Activated CD4-positive, alpha-beta T cell treated with anti-CD3 and anti-CD28 coated beads, Interleukin-2, amount 10 ng/mL, durations not matched to agents 24 days and 14 days (primary cell): Measurements from ENCODE around the gene ATP6V0C. TPM values are rescaled to one million over a fixed set of nuclear protein-coding genes. Genes with fewer than 3 reads are reported as not detected.

Source experiments
- DNase-seq: peaks from one replicate; pipeline ENCODE4 v3.0.0; 2022
- H3K27ac Mint-ChIP-seq: one replicate; pipeline ENCODE4 v1.8.0; 2022; ENCODE audit warnings: mild to moderate bottlenecking, mixed read lengths
- H3K27me3 Mint-ChIP-seq: one replicate; pipeline ENCODE4 v1.8.0; 2022; ENCODE audit warnings: mixed read lengths
- H3K36me3 Mint-ChIP-seq: one replicate; pipeline ENCODE4 v1.8.0; 2022; ENCODE audit warnings: low read depth, mild to moderate bottlenecking, mixed read lengths
- H3K4me1 Mint-ChIP-seq: one replicate; pipeline ENCODE4 v1.8.0; 2021; ENCODE audit warnings: mixed read lengths
- H3K4me3 Mint-ChIP-seq: one replicate; pipeline ENCODE4 v1.8.0; 2022; ENCODE audit warnings: mild to moderate bottlenecking, moderate library complexity, mixed read lengths
- H3K9me3 Mint-ChIP-seq: one replicate; pipeline ENCODE4 v1.8.0; 2021; ENCODE audit warnings: mixed read lengths
- intact Hi-C: fragments of 100-400 bp; cut with micrococcal nuclease; formaldehyde crosslinking; loops from one replicate; pipeline ENCODE4 v1.15.1; 2023
- total RNA-seq: library from RNA; stranded (reverse); gene quantifications from 2 replicates; pipeline ENCODE4 v1.2.3, GENCODE V29; 2022

Gene ATP6V0C
- total RNA-seq, 1 donor from 2014 or later: 105 TPM

DNA sequence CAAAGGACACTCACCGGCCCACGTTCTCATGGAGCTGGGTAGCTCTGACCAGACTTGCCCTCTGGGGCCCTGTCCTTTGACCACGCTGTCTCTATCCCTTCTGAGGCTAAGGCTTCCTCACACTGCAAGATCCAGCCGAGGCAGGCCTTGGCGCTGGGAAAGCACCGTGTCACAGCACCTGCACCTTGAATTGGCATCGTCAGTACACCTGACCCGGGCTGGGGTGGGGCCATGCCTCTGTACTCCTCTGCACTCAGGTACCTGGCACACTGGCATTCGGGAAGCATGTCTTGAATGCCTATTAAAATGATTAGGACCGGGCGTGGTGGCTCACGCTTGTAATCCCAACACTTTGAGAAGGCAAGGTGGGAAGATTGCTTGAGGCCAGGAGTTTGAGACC lies 32.8 kb upstream of the ATP6V0C start:
- peaks cover 12% of the 10 kb centered on the region for H3K27me3 Mint-ChIP-seq
- H3K36me3 Mint-ChIP-seq: no peaks in the 10 kb centered on the region
- no peak overlapping the region for H3K4me3 Mint-ChIP-seq
- no peak for DNase-seq
- H3K4me1 Mint-ChIP-seq: peaks cover 8% of the 10 kb centered on the region
- intact Hi-C loops: no loop called here
- H3K9me3 Mint-ChIP-seq: no peaks in the 10 kb centered on the region
- no peak overlapping the region for H3K27ac Mint-ChIP-seq

DNA sequence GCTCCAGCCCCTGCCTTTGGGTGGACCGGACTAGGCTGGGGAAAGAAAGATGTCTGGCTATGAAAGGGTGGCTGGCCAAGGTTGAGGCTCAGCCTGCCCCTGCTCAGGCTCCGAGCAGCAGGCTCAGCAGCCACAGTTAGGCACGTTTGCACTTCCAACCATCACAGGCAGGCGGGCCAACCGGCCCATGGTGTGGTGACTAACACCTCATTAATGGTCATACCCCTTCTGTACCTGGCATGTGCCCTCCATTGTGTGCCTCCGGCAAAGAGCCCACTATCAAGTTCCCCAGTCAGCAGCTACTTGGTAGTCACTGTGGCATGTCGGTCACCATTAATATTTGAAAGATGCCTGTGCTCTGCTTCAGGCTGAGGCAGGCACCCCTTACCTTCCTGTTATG lies 32.1 kb upstream of the ATP6V0C start:
- no peak overlapping the region for H3K4me3 Mint-ChIP-seq
- no peaks in the 10 kb centered on the region for H3K36me3 Mint-ChIP-seq
- DNase-seq: no peak
- H3K27ac Mint-ChIP-seq: no peak overlapping the region
- H3K9me3 Mint-ChIP-seq: no peaks in the 10 kb centered on the region
- intact Hi-C loops: no loop called here
- H3K27me3 Mint-ChIP-seq: peaks cover 8% of the 10 kb centered on the region
- H3K4me1 Mint-ChIP-seq: peaks cover 7% of the 10 kb centered on the region

DNA sequence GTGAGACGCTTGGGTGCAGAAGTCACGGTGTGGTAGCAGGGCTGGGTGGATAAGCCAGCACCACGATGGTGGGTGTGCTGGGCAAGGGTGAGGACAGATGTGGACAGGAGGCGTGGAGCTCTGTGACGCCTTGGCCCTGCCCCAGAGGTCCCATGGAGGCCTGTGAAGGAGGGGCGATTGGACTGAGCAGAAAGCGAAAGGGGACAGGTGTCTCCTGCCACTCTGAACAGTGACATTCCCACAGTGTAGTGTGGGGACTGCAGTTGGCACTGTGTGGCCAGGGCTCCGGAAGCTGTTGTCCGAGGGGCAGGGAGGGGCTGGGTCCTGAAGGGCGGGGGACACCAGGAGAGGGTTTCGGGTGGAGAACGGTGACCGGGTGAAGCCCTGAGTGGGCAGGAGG lies 31.5 kb upstream of the ATP6V0C start:
- Mint-ChIP-seq H3K9me3 (no peaks in the 10 kb centered on the region), H3K4me3 (no peak overlapping the region), H3K27ac (no peak overlapping the region), H3K27me3 (peaks cover 6% of the 10 kb centered on the region), H3K36me3 (no peaks in the 10 kb centered on the region), H3K4me1 (peaks cover 11% of the 10 kb centered on the region)
- no peak for DNase-seq
- intact Hi-C loops: no loop called here

DNA sequence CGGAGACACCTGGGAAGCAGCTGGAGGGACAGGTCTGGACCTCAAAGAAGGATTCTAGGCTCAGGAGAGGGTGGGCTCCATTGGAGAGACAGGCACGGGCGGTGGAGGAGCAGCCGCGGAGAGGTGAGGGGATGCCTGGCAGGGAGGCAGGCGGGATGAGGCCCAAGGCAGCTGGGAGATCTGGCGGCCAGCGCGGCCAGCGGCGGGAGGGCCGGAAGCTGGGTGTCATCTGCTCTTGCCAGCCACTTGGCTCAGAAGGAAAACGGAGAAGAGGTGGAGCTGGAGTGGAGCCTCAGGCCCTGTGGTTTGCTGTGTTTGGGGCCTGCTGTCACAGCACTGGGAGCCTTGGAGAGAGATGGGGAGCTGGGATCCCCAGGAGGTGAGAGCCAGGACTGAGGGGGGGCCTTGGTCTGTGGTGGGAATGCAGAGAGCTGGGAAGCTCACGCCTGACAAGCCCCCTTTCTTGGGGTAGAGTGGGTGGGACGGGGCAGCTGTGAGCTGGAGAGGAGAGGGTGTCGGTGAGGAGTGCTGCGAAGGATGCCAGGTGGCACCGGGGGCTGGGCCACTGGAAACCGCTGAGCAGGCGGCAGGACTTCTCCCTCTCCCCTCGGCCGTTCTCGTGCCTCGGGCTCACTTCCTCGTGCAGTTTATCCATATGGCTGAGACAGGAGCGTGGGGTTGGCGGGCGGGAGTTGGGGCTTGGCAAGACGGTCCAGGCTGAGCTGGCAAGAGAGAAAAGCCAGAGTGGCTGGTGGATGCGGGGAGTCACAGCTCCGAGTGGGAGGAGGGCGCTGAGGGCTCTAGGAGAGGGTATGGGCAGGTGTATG lies 30.8 kb upstream of the ATP6V0C start:
- Mint-ChIP-seq H3K27me3 (peaks cover under 1% of the 10 kb centered on the region), H3K9me3 (no peaks in the 10 kb centered on the region), H3K4me1 (peaks cover 11% of the 10 kb centered on the region), H3K4me3 (no peak overlapping the region), H3K27ac (no peak overlapping the region), H3K36me3 (no peaks in the 10 kb centered on the region)
- no peak for DNase-seq
- intact Hi-C loops: no loop called here

DNA sequence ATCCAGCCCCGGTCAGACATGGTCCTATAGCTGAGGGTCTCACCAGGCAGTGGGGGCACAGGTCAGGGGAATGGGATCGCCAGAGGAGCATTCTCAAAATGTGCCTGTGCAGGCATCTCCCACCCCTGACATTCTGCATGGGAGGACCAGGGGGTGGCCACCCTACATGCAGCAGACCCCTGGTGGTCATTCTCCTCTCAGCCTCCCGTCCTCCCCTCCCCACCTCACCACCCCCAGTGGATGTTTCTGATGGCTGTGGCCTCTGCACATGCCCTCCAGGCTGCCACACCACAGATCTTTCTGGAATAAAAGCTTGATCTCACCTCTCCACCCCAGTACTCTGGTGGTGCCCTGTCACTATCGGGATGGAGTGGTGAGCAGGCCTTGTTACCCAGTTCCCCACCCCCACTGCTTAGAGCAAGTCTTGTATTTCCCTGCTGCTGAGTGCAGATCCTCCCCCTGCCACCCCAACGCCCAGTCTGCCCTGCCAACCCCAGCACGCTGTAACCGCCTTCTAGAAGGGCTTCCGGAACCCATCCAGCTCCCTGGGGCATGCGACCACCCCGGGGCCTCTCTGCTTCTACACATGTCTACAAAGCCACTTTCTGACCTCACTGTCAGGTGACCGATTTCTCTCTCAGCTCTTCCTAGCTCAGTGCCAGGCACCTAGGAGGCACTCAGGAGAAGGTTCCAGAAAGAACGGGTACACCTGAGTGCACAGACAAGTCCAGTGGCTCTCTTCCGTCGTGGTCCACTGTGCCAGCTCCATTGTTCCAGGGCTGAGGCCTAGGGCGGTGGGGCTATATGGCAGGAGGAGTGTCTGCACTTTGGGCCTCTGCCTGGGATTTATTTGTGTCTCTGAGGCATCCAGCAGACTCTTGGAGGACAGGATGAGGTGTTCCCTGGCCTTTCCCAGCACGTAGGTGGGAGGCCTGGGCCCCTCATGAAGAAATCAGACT lies 29.5 kb upstream of the ATP6V0C start:
- Mint-ChIP-seq H3K27ac (no peak overlapping the region), H3K4me1 (peaks cover 13% of the 10 kb centered on the region)
- intact Hi-C loops: no loop called here

DNA sequence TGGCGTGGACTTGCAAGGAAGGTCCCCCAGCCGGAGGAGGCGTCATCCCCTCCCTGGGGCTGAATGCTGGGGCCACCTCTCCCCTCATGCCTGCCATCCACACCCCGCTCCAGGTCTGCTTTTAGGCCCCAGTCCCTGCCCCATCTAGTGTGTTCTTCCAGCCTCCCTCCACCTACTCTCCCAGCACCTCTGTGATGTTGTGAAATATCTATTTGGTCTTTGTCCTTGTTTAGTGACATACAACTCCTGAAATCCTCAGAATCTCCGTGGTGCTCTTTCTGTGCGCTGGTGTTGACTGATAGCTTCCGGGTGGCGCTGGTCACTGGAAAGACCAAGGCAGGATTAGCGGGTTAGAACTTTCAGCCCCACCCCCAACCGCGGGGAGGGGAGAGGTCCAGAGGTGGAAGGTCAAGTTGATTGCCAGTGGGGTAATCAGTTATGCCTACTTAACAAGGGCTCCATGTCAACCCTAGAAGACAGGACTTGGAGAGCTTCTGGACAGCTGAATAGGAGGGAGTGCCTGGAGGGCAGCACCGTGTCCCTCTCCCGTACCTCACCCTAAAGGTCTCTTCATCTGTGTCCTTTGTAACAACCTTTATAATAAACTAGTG lies 28.7 kb upstream of the ATP6V0C start:
- intact Hi-C loops: loop anchor here (5.0 kb wide), 1 partner anchor 143 kb away; the partner anchor contains the start of gene ABCA3

More for the DNA sequence above, 29.5 kb upstream of the ATP6V0C start:
- no peaks in the 10 kb centered on the region for H3K27me3 Mint-ChIP-seq
- H3K36me3 Mint-ChIP-seq: no peaks in the 10 kb centered on the region
- H3K4me3 Mint-ChIP-seq: no peak overlapping the region
- H3K9me3 Mint-ChIP-seq: no peaks in the 10 kb centered on the region
- no peak for DNase-seq

DNA sequence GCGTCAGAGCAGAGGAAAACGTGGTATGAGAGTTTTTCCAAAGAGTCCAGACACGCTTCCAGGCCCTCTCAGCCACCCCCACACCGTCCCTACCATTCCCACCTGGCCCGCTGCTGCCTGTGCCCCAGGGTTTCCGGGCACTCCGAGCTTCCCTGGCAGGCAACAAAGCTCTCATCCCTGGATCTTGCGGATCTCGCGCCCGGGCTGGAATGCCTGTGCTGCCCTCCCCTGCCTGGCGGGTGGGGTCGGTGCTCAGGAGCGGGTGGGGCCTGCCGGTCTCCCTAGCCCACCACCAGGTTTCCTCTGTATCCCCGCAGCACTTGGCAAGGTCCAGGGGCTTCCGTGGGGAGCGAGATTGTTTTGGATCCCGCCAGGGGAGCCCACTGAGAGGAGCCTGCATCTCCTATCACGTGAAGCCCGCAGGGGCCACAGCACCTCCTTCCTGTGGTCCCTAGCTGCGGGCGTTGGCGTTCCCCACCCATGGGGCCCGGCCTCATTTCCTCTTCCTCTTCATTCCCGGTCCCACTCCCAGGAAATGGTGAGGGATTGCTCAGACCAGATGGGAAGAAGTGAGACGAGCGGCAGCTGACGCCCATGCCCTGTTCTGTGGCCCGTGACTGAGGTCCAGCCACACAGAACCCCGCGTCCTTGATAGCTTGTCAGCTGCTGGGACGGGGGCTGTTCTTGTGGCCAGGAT lies 27.8 kb upstream of the ATP6V0C start:
- Mint-ChIP-seq H3K27ac (no peak overlapping the region), H3K27me3 (no peaks in the 10 kb centered on the region), H3K36me3 (no peaks in the 10 kb centered on the region), H3K9me3 (no peaks in the 10 kb centered on the region), H3K4me3 (no peak overlapping the region), H3K4me1 (peaks cover 13% of the 10 kb centered on the region)
- intact Hi-C loops: loop anchor here (5.0 kb wide), 1 partner anchor 144 kb away; the partner anchor contains the start of gene ABCA3
- DNase-seq: no peak

More for the DNA sequence above, 28.7 kb upstream of the ATP6V0C start:
- Mint-ChIP-seq H3K27me3 (no peaks in the 10 kb centered on the region), H3K9me3 (no peaks in the 10 kb centered on the region), H3K36me3 (no peaks in the 10 kb centered on the region), H3K4me1 (peaks cover 13% of the 10 kb centered on the region), H3K4me3 (no peak overlapping the region), H3K27ac (no peak overlapping the region)
- no peak for DNase-seq

DNA sequence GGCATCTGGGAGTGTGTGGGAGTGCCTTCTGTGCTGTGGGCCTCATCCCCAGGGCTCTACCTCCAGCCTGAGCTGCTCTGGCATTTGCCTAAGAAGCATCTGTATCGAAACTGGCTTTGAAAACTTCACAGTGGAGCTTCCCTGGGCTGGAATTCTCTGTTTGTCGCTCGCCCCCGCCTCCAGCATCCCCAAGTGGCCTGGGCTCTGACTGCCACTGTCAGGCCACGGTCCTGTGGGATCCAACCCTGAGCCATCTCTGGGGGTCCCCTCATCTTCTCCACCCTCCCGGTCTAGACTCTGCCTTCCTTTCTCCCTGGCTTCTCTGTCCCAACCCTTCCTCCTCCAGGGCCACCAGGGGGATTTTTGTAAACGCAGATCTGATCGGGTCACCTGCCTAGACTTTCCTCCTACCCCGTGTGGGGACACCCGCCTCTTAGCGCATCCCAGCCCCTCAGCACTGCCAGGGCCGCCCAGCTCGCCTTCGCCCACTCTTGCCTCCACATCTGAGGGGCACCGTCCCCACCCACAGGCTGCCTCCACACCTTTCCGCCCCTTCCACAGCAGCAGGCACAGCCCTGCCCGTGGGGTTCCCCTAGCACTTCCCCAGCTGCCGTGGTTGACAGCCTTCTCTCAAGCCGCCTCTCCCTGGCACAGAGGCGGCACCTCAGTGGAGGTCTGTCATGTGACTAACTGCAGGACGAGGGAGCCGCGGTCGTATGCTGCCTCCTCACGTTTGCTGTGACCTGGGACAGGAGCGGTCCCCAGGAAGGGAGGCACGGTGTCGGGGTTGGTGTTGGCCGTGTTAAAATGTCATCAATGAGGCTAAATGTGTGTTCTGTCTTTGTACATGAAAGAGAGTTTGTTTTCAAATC lies 26.9 kb upstream of the ATP6V0C start:
- peak; percentile 90 for DNase-seq
- intact Hi-C loops: loop anchor here (5.0 kb wide), 1 partner anchor 145 kb away; the partner anchor contains the start of gene ABCA3
- peak overlapping the region; percentile 65 for H3K4me3 Mint-ChIP-seq
- H3K9me3 Mint-ChIP-seq: no peaks in the 10 kb centered on the region
- H3K27me3 Mint-ChIP-seq: no peaks in the 10 kb centered on the region
- no peaks in the 10 kb centered on the region for H3K36me3 Mint-ChIP-seq
- peak overlapping the region; percentile 69 for H3K27ac Mint-ChIP-seq
- H3K4me1 Mint-ChIP-seq: peaks cover 13% of the 10 kb centered on the region

DNA sequence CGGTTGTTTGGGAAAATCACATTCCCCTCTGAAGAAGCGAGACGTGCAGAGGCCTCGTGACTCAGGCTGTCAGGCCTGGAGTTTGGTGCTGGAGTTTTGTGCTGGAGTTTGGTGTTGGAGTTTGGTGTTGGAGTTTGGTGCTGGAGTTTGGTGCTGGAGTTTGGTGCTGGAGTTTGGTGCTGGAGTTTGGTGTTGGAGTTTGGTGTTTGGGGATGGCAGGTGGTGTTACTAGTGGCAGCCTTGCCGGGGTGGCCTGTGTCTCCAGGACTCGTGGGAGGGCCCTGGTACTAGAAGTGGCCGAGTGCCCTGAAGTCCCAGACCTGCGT lies 26.3 kb upstream of the ATP6V0C start:
- peaks cover 13% of the 10 kb centered on the region for H3K4me1 Mint-ChIP-seq
- H3K36me3 Mint-ChIP-seq: no peaks in the 10 kb centered on the region
- intact Hi-C loops: loop anchor here (5.0 kb wide), 1 partner anchor 145 kb away; the partner anchor contains the start of gene ABCA3
- no peaks in the 10 kb centered on the region for H3K9me3 Mint-ChIP-seq
- no peaks in the 10 kb centered on the region for H3K27me3 Mint-ChIP-seq
- peak overlapping the region; percentile 69 for H3K27ac Mint-ChIP-seq
- no peak for DNase-seq
- peak overlapping the region; percentile 65 for H3K4me3 Mint-ChIP-seq

DNA sequence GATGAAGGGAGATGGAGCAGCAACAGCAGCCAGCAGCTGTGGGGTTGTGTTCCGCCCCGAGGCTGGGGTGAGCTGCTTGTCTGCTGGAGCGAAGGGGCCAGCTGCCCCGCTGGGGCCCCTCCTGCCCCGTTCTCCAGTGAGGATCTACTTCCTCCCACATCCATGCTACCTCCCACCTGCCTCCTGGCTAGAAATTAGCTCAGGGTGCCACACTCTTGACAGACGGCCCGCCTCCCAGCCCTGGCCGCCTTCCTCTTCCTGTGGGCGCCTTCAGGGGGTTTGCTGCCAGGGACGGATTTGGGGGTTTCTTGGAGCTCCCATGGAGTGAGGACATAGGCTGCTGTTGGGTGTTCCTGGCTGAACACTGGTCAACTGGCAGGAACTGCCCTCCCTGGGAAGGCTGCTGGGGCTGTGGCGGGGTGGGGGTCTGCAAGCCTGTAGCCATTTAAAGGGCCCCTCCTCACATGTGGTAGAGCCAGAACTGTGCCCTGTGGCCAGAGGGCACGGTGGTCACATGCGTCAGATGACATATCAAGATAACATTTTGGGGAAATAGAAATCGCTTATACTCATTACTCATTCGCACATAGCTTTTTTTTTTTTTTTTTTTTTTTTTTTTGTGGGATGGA lies 25.7 kb upstream of the ATP6V0C start:
- Mint-ChIP-seq H3K27ac (no peak overlapping the region), H3K4me3 (no peak overlapping the region), H3K4me1 (peaks cover 13% of the 10 kb centered on the region), H3K9me3 (no peaks in the 10 kb centered on the region), H3K27me3 (no peaks in the 10 kb centered on the region), H3K36me3 (no peaks in the 10 kb centered on the region)
- intact Hi-C loops: loop anchor here (5.0 kb wide), 1 partner anchor 146 kb away; the partner anchor contains the start of gene ABCA3
- no peak for DNase-seq

DNA sequence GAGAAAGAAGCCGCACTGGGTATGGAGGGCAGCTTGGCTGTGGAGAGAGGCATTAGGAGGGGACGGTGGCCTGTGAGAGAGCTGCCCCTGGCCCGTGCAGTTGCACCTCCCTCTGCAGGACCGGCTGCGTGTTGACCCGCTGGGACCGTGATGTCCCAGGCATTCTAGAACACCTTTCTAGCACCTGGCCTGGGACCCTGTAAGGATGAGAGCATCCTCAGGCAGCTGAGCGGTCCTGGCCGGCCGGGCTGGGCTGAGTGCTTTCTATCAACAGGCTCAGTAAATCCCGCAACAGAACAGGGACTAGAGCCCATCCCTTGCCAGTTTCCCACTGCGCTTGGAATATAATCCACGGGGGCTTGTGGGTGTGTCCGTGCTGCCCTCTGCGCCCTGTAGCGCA lies 24.2 kb upstream of the ATP6V0C start:
- peaks cover 13% of the 10 kb centered on the region for H3K4me1 Mint-ChIP-seq
- no peaks in the 10 kb centered on the region for H3K36me3 Mint-ChIP-seq
- H3K27ac Mint-ChIP-seq: no peak overlapping the region
- no peaks in the 10 kb centered on the region for H3K9me3 Mint-ChIP-seq
- no peaks in the 10 kb centered on the region for H3K27me3 Mint-ChIP-seq
- intact Hi-C loops: loop anchor here (5.0 kb wide), 1 partner anchor 147 kb away; the partner anchor contains the start of gene ABCA3
- H3K4me3 Mint-ChIP-seq: no peak overlapping the region
- no peak for DNase-seq
